ENCODE results near the gene NECTIN2.

GRCh38 chr19:44893332-44894051, 47.4 kb downstream of the NECTIN2 start:
- no peak for TF ChIP-seq EZH2phosphoT487 (IDR thresholded peaks at IDR 0.05; ENCODE audit: insufficient read depth, low read depth)
- no peak for TF ChIP-seq EZH2 (IDR thresholded peaks at IDR 0.05; ENCODE audit: insufficient read depth, poor library complexity, severe bottlenecking)

Data from GM23248 (cell line).